GM19240 (cell line): ENCODE data around the gene CD300C.
"Not testable (repeated sequence)": the region's sequence is repeated elsewhere in the genome, so short reads cannot be mapped to it uniquely, and the experiment has no call there.

Experiments
- DNase-seq: peaks from one replicate; pipeline ENCODE4 v3.0.0; 2011; ENCODE audit warnings: low spot score; ENCODE audit not compliant: insufficient read length

Gene CD300C

DNA sequence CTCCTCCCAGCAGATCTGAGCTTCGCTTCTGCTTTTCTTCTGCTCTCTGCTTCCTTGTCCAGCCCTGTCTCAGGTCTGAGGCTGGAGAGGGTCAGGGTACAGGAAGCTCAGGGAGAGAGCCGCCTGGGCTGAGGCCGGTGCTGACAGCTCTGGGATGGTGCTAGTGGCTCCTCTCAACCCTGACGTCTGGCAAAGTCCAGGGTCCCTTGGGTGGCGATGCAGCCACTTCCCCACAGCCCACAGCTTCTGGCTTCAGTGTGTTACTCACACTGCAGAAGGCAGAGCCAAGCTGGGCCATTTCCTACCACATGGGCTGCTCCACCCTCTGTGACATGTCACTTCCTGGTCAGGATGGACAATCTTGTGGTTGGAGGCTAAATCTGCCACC is at the start of gene CD300C:
TSS of gene CD300C (minus strand) at position 273 of the 388 bp plus-strand sequence. CDS start 333 bp downstream, outside the sequence.
- DNase-seq: no peak

DNA sequence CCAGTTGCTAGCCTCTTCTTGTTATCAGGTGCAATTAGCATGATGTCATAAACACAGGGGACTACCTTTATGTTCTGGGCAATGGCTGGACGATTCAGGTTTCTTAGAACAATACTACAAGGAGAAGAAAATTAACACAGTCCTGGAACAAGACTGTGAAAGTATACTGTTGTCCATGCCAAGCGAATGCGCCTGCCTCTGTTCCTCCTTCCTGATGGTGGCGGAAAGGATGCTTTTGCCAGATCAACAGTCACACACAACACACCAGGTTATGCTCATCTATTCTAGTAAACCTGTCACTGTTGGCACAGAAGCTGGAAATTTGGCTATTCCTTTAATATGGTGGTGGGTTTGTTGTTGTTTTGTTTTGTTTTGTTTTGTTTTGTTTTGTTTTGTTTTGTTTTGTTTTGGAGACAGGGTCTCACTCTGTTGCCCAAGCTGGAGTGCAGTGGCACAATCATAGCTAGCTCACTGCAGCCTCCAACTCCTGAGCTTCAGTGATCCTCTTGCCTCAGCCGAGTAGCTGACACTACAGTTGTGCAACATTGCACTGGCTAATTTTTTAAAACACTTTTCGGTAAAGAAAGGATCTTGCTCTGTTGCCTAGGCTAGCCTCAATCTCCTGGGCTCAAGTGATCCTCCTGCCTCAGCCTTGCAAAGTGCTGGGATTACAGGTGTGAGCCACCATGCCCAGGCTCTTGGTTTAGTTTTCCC is 49.3 kb upstream of the CD300C start:
- DNase-seq: no peak

DNA sequence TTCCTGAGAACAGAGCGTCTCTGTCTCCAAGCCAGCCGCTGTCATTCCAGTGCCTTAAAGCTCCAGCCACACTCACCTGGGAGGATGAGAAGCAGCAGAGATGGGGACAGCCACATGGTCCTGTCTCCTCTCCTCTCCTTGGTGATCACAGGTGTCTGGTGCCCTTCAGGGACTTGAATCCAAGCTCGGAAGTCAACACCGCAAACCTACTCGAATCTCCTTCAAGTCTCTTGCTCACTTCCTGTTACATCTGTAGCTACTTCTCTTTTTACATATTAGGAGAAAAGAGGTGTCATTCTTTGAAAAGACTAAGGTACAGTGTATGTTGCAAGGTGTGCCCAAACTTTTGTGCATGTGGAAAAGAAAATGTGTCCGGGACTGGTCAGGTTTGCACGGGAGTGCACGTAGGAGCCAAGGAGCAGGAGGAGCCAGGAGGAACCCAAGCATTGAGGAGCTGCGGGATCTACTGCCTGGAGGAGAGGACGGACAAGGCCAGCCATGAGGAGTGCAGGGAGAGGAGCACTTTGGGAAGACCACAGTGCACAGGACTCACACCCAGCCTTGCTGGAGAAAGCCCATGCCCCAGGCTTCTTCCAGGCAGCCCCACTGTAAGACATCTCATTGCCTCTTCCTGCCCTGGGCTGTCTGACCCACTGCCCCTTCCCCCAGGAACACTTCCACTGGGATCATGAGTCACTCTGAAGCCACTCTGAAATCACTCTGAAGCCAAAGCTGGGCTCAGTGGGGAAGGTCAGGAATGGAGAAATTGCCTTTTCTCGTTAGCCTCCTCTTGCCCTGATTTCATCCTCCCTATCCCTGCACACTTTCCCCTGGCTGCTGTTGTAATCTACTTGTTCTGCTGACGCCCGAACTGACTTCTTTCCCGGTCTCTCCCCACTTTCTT is 46.4 kb upstream of the CD300C start, which contains the start of gene CD300LD:
TSS of gene CD300LD (minus strand) at position 197 of the 904 bp plus-strand sequence. CDS start at position 116, 81 bp downstream.
- no peak for DNase-seq

DNA sequence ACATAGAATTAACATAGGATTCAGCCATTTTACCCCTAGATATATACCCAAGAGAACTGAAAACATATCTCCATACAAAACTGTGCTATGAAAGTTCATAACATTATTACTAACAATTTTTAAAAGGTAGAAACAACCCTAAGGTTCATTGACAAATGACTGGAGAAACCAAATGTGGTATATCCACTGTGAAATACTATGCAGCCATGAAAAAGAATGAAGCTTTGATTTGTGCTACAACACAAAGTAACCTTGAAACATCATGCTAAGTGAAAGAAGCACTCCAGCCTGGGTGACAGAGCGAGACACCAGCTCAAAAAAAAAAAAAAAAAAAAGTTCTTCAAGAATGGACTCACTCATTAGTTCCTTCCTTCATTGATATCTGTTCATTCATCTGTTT is 45.6 kb upstream of the CD300C start:
- DNase-seq: no peak

DNA sequence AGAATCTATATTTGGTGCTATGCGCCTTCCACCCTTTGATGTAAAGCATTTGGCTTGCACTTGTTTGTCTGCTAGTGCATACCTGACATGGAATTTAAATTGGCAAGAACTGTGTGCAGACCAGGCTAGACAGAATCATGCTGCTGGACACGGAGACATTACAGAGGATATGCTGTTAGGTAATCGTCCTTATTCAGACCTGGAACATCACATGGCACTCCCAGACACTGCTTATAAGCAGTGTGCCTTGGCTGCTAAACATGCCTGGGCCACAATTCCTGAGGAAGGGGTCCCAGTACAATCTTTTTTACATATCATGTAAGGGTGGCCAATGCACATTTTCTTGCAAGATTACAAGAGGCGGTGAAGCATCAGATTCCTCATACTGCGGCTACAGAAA is 39.8 kb upstream of the CD300C start:
- no peak for DNase-seq

DNA sequence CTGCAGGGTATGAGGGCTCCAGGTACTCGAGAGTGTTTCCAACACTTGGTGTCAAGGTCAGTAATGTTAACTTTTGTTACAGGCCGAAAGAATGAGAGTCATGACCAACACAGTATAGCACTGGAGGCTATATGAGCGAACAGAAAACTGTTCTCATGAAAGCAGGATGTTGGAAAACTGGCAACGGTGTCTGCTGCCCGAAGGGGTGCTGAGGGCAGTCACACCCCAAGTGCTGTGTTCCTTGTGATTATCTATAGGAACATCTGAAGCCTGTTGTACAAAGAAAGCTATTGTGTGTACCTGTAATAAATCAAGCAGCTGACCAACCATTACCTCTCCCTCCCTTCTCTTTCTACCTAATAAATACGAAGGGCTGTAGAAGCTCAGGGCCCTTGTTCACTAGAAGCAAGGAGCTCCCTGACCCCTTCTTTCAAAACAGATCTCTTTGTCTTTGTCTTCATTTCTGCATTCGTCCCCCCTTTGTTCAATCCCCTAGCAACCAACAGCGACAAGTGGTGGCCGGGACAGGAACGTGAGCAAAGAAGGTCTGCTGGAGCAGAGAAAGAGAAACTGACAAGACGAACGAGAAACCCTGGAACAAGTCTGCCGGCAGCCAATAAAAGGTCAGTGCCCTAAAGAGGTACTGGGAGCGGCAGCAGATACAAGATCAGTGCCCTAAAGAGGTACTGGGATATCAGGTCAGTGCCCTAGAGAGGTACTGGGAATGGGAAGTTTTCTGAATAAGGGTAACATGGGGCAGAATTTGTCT is 38.6 kb upstream of the CD300C start:
- no peak for DNase-seq

DNA sequence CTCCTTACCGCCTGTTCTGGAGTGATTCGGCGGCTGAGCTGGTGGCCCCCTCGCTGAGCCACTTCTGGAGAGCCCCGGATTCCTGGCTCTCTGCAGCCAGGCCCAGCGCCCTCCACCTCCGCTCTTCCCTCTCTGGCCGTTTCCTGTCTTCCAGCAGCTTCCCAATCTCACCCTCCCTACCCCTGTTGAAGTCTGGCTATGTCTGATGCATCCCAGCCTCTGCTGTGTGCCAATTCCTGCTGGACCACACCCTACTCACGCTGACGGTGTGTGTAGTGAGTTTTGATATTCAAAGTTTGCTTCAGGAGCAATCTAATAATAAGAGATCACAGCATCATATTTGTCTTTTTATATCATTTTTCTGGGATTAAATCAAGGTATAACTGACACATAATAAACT is 36.7 kb upstream of the CD300C start:
- DNase-seq: no peak

DNA sequence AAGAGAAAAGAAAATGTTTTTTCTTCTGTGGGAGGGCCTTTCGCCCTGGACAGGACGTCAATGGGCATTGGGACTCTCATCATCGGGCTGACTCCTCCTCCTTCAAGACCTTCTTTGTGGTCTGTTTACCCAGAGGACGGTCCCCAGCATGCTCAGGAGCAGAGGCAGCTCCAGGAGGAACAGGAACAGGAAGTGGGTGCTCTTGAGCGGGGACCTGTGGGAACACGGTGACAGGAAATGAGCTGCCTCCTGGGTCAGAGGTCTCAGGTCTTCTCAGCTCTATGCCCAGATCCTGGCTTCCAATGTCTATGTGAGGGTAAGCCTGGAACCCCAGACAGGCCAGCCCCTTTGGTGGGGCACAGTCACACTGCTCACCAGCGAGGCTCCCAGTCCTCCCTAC is 34.0 kb upstream of the CD300C start:
- no peak for DNase-seq

DNA sequence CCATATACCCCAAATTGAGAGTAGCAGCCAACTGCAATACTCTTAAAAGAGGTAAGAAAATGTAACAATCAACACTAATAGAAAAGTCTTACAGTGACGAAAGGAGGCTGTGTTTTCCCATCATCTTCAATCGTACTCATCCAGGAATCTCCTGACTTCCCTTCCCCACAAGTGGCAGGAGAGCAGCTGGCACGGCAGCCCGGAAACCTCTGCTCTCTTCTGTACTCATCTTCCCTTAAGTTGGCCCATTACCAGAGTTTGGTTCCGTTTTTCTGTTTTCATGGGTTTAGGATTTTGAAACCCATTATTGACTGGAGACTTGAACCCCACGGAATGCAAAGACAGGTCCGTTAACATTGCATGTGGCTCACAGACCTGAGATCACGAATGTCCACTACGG is 33.1 kb upstream of the CD300C start:
- DNase-seq: no peak

DNA sequence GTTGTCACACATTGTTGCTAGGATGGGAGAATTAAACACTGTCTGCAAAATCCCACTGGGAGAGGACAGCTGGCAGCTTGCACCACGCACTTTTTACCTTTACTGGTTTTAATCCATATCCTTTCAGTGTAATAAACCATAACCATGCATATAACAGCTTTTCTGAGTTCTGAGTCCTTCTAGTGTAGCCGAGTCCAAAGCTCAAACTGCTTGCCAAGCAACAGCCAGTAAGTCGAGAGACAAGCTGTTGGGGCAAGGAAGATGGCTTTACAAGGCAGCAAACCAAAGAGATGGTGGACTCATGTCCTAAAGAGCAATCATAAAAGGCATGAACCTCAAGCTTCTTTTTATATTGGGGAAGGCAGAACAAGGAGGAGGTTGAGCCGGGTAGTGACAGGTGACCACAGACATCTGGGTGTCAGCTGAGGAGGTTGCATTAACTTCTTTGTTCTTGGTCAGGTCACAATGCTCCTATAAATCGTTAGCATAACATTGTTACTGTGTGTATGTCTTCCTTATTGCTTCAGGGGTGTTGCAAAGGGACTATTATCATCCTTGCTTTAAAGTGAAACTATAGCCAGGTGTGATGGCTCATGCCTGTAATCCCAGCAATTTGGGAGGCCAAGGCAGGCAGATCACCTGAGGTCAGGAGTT is 28.7 kb upstream of the CD300C start:
- no peak for DNase-seq

DNA sequence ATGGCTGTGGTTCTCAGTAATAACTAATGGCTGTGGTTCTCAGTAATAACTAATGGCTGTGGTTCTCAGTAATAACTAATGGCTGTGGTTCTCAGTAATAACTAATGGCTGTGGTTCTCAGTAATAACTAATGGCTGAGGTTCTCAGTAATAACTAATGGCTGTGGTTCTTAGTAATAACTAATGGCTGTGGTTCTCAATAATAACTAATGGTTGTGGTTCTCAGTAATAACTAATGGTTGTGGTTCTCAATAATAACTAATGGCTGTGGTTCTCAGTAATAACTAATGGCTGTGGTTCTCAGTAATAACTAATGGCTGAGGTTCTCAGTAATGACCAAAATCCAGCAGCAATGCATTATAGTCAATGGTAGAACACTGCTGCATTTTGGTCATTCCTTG is 27.7 kb upstream of the CD300C start:
- DNase-seq: not testable (repeated sequence)

DNA sequence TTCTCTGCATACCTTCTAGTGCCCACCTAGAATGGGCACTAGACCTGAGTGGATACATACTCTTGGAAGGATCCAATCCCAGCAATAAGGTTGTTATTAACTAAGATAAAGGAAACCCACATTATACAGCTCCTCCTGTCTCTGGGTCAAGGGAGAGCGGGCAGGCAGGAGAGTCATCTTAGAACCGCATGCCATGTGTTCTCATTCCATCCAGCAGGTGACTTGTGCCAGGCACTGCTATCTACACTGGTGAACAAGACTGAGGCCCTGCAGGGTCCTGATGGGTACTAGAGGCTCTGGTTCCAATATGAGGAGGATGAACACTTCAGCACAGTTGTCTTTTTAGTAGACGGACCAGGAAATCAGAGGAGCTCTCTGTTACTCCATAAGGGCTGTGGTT is 27.3 kb upstream of the CD300C start:
- no peak for DNase-seq

DNA sequence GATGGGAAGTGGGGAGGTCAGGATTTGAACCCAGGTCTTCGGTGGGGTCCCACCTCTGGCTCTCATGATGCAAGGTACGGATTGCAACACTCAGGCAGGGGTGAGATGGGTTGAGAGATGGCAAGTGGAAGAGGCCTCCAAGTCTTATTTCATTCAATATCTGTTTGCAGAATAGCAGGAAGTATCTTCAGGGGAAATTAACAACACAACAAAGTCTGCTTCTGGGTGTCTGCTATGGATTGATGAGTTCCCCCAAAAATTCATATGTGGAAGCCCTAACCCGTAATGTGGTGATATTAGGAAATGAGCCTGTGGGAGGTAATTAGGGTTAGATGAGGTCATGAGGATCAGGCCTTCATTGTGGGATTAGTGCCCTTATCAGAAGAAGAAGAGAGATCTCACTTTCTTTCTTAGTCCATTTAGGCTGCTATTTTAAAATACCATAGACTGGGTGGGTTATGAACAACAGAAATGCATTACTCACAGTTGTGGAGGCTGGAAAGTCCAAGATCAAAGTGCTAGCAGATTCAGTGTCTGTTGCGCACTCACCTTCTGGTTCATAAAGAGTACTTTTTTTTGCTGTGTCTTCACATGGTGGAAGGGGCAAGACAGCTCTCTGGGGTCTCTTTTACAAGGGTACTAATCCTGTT is 25.8 kb upstream of the CD300C start:
- no peak for DNase-seq

DNA sequence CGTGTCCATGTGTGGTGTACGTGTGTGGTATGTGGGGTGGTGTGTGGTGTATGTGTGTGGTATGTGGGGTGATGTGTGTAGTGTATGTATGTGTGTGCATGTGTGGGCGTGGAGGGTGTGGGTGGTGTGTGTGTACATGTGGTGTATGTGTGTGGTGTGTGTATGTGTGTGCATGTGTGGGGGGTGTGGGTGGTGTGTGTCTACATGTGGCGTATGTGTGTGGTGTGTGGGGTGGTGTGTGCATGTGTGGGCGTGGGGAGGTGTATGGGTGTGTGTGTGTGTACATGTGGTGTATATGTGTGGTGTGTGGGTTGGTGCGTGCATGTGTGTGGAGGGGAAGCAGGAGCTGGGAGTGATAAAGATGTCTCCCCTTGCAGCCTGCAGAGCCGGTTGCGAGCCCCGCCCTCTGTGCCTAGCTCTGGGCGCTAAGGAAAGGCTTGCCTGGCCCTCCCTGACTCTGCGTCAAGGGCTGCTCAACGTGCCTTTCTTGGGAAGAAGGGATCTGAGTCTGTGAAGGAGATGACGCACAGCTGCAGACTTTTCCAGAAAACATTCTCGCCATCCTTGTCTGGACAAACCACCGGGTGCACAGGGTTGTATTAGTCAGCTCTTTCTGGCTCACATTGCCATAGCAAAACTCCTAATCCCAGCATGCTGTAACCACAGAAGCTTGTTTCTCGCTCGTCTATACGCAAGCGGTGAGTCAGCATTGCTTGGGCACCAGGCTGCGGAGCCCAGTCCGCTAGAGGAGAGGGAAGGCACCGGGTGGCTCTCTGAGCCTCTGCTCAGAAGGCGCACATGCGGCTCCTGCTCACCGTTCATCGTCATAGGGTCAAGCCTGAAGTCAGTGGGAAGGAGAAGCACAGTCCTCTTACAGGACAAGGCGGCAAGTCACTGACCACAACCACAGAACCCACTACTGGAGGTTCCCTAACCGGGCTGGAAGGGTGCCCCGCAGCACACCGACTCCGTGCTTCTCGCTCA is 23.4 kb upstream of the CD300C start:
- no peak for DNase-seq

DNA sequence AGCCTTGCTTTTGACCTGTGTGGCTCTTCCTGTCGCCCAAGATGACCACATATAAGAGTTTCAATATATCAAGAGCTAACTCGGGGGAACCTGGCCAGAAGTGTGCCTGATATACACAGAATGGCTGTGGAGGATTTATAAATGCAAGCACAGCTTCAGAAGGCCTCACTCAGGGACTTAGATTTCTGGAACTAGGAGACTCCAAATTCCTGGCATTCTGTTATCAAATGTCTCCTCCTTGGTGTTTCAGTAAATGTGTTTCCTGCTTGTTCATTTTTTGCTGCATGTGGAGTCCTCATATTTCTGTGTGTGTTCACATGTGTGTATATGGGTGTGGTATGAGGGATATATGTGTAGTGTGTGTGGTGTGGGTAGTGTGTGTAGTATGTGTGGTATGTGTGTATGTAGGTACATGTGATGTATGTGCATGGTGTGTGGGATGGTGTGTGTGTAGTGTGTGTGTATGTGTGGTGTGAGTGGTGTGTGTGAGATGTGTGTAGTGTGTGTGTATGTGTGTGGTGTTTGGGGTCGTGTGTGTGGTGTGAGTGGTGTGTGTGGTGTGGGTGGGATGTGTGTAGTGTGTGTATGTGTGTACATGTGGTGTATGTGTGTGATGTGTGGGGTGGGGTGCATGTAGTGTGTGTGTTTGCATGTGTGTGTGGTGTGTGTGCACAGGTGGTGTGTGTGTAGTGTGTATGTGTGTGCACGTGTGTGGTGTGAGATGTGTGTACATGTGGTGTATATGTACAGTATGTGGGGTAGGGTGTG is 22.4 kb upstream of the CD300C start:
- DNase-seq: no peak

DNA sequence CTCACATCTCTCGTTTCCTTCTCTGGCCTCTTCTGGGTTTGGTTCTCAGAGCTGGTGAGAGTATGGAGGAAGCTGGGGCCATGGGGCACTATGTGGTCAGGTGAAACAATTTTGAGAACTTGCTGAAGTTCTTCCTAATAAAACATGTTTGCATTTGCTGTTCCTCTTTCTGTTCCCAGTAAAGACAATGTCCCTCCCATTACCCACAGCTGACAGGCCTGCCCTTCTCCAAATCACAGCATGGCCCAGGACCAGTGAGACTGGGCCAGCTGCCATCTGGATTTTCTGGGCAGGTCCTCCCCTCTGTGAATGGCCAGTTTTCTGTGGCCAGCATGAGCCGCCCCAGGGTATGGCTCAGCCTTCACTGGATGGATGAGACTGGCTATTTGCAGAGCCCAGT is 21.5 kb upstream of the CD300C start, which contains the start of gene CD300H:
TSS of gene CD300H (minus strand) at position 113 of the 400 bp plus-strand sequence.
- no peak for DNase-seq

DNA sequence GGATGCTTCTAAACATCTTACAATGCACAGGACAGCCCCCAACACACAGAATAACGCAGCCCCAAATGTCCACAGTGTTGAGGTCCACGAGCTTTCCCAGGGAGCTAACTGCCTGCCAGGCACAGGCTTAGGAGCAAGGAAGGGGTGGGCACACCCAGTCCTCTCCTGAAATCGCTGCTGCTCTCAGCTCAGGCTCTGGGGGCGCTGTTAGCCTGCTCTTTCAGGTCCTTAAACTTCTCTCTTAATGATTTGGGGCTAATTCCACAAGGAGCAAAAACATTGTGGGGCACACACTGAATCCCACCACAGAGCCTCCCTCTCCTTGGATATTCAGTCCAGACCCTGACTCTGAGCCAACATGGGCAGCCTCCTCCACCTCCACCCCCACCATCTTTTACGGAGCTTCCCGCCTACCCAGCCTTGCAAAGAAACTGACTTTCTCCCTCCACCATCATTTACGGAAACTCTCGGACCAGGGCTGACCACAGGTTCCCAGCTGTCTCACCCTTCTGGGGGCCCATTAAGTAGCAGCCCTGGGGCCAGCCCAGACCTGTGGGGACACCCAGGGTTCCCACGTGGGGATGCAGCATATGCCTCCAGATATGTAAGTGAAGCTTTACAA is 20.3 kb upstream of the CD300C start:
- DNase-seq: no peak

DNA sequence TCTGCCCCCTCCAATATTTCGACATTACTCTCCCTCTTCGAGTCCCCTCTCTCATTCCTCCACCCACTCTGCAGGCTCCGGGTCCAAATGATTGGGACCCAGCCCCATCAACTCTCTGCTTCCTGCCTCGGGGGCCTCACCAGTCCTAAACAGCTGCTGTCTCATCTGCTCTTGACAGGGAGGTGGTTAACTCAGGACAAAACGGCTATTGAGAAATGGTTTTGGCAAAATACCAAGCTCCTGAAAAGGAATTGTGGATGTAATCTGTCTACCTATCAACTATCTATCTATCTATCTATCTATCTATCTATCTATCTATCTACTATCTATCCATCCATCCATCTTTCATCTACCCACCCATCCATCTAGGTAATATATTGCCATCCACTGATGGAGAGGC is 19.2 kb upstream of the CD300C start:
- no peak for DNase-seq
